Hematopoietic multipotent progenitor cell treated with erythropoietin and hydrocortisone succinate and interleukin-3 and kit ligand, for 15 days (in vitro differentiated cells): ENCODE results near the gene TGM4.

Source experiments
- DNase-seq: peaks from one replicate; pipeline ENCODE4 v3.0.0-alpha.2; 2015; ENCODE audit warnings: low spot score

Gene TGM4

DNA sequence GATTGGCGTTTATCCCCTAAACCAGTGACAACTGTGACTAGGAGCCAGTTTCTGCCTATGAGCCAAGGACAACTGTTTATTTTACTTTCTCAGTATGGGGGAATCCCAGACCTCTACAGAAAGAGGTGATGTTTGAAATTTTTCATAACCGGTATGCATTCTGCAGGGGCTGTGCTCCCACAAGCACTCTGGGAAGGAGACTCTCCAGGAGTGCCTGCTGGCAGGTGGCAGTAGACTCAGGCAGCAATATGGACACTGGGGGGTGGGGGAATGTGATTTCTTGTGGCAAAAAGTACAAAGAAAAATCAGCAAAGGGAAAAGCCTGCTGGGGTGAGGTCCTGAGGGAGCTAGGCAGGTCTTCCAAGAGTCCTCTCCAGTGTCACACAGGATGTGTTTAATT lies 5.9 kb downstream of the TGM4 start:
- no peak for DNase-seq

DNA sequence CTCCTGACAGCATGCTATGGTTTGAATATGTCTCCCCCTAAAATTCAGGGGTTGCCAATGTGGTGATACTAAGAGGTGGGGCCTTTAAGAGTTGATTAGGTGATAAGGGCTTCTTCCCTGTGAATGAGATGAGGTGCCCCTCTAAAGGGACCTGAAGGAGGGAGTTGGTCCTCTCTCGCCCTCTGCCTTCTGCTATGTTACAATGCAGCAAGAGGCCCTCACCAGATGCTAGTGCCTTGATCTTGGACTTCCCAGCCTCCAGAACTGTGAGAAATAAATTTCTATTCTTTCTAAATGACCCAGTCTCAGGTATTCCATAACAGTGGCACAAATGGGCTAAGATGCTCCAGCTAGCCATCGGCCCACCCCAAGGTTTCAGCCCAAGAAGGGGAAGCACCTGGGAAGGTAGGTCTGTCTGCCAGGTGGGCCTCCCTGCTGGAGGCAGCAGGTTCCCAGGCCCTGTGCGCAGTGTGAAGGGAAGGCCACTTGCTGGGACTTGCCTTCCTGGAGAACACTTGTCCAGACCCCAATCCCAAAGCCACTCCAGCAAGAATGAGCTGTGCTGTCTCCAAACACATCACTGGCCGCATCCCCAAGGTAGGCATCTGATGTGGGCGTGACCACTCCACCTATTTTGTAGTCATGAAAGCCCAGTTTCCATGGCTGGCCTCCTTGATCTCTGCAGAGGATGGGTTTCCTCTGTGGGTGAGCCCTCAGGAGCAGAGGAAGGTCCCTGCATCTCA lies 9.0 kb downstream of the TGM4 start:
- no peak for DNase-seq

DNA sequence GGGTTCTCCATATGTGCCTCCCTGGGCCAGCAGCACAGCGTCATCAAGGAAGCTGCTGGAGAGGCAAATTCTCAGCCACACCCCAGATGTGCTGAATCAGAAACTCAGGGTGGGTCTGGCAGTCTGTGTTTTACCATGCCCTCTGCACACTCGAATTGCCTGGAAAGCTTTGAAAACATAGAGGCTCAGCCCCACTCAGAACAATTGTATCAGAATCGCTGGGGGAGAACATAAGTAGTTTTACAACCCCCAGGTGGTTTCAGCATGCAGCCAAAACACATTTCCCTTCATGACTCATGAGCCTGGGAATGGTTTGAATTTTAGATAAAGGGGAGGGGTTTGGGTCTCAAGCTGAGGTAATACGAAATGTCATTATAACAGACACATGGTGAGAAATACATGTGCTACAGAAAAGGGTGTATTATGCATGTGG lies 9.6 kb downstream of the TGM4 start:
- no peak for DNase-seq

DNA sequence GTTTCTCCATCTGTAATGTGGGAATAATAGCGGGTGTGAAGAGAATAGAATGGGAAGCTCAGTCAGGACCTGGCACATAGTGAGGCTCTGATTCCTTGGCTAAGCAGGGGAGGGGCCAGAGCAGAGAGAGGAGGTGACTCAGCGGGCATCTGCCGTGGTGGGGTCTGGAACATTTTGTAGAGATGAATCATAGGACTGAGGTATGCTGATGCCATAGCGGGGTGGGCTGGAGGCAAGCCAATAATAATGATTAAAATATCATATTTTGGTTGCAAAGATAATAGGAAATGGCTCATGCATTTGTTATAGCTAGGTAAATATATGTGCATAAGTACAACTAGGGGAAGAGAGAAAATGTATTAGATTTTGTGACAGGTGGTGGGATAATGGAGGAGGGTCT lies 11.2 kb downstream of the TGM4 start:
- no peak for DNase-seq

DNA sequence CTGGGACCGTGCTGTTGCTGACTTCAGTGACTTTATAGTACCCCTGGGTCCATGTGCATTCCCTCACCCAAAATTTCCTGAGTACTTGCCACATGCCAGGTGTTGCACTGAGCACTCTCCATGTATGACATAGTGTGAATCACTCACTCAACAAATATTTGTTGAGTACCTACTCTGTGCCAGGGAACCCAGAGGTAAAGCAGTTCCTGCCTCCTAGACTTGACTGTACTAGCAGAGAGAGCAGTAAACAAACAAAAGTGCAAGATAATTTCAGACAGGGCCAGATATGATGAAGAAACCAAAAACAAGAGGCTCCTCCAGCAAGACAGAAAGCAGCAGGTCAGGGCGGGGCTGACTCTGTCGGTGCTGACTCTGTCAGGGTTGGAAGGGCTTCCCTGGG lies 12.2 kb downstream of the TGM4 start:
- DNase-seq: no peak

DNA sequence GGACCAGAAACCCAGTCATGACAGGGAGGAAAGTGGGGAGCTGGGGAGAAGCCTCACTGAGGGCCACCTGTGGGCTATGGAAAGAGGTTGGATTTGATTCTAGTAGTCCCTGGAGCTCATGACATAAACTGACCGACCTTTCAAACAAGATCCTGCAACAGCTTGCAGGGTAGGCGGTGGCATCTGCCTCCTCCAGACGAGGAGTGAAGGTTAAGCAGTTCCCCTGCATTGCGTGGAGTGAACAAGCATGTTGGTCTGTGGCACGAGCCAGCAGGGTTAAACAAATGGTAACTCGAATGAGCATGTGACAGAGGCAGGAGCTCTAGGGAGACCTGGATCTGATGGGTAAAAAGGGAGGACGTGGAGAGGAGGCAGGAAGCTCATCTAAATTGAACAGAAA lies 12.7 kb downstream of the TGM4 start:
- DNase-seq: no peak

DNA sequence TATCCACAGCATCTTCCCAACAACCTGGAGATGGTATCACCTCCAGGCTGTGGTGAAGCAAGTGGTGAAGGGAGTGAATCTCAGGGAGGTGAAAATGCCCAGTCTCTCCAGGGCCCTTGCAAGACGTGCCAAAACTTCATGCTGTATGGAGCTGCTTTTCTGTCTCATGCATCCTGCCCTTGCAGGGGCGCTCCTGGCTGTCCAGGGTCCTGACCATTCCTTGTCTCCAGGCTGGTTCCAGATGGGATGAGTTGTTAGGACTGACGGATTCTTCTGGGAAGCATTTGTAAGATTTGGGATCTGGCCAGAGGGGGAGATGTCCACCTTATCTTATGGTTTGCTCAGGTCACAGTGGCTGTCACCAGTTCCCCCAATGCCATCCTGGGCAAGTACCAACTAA lies 15.8 kb downstream of the TGM4 start:
- DNase-seq: no peak

DNA sequence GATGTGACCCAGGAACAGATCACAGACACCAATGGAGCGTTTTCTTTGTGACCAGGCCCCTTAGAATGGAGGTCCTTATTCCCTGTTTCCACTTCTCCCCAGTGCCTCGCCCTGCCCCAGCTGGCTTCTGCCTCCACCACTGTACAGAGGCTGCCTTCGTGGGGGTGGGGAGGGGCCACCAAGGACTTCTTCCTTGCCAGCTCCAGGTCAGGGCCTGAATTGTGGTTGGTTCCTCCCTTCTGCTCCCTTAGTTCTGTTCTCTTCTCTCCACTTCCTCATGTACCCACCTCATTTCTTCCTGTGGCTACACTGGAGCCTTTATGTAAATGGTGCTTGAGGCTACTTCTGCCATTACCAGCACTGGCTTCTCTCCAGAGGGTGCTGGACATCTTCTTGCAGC lies 16.4 kb downstream of the TGM4 start:
- DNase-seq: no peak

DNA sequence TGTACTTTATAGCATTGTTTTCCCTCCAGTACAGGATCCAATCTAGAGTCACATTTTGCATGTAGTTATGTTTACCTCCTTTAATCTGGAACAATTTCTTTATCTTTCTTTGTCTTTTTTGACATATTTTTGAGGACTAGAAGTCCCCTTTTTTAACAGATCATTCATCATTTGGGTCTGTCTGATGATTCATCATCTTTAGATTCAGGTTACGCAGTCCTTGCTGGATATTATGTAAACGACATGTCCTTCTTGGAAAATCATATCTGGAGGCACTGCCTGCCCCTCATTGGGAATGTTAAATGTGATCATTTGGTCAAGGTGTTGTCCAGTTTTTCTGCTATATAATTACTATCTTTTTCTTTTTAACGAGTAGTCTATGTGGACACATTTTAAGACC lies 18.3 kb downstream of the TGM4 start:
- no peak for DNase-seq

DNA sequence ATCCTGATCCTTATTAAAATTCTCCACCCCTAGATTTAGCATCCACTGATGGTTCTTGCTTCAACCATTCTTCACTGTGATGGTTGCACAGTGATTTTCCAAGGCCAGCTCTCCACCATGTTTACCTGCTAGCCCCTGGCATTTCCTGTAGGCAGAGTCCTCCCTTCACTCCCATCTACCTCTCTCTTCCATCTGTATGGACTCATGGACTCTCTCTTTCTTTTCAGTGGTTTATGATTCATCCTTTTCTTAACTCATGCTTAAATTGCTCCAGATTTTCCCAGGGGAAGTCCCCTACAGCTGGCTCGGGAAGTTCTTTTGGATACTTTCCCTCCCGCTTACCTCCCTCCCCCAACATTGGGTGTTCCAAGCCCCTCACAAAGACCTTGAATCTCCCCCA lies 18.7 kb downstream of the TGM4 start:
- no peak for DNase-seq

DNA sequence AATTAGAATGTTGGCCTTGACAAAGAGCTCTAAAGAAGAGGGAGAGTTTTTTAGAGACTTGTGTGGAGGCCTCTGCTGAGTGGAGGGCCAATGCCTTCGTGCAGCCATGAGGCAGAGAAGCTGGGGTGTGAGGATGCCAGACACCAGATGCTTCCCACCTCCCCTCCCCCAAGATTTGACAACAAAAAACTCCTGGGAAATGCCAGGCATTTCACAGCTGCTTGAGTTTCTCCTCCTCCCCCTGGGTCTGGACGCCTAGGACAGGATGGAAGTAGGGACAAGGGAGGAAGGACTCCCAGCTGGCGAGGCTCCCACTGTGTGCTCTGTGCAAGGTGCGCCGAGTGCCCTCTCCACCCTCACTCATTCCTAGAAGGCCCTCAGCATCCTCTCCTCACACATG lies 20.1 kb downstream of the TGM4 start:
- DNase-seq: no peak

DNA sequence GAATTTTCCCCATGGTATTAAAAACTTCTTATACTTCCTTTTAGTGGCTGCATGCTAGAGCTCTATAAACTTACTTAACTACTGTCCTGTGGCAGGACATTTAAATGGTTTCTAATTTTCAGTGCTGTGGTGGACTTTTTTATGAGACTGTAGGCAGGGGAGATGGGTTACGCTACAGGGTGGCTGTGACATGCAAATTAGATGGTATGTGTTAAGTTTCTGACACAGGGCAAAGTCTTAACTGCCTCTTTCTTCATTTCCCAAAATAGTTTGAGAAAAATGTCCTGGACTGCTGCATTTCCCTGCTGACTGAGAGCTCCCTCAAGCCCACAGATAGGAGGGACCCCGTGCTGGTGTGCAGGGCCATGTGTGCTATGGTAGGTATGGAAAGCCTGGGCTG lies 22.0 kb downstream of the TGM4 start:
- no peak for DNase-seq

DNA sequence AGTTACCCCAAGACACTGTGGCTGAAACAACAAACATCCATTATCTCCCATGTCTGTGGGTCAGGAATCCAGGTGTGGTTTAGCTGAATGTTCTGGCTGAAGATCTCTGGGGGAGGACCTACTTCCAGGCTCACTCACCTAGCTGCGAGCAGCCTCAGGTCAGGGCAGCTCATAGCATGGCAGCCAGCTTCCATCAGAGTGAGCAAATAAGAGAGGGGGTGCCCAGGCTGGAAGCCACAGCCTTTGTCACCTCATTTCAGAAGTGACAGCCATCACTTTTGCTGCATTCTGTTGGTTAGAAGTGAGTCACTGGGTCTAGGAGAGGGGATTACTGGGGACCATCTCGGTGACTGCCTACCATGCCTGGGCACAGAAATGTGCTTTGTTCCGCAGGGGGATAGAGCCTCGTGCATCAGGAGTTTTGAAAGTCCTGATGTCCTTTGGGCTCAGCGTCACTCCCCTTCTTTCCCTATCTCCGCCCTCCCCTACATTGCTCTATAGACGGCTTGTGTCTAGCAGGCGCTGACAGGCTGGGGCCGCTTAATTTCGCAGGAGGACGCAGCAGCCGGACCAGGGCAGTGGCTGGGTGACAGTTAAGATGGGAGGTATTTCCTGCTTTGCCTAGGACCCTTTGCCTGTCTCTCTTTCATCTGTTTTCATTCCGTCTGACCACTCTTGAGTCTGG lies 25.4 kb downstream of the TGM4 start:
- DNase-seq: no peak

DNA sequence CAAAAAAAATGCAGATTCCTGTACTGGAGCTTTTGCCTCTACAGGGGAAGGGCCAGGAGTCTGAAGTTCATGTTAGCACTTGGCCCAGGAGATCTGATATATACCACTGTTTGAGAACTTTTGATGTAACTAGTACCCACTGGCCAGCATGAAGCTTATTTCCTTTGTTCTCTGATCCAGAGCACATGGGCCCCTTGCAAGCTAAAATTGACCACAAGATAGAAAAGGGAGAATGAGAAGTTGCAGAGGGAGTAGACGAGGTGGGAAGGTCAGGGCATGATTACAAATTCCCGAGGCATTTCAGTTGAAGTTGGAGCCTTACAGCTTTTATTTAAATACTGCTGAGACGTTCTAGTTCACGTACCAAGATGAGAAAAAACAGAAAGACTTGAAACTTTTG lies 28.2 kb downstream of the TGM4 start:
- DNase-seq: no peak

DNA sequence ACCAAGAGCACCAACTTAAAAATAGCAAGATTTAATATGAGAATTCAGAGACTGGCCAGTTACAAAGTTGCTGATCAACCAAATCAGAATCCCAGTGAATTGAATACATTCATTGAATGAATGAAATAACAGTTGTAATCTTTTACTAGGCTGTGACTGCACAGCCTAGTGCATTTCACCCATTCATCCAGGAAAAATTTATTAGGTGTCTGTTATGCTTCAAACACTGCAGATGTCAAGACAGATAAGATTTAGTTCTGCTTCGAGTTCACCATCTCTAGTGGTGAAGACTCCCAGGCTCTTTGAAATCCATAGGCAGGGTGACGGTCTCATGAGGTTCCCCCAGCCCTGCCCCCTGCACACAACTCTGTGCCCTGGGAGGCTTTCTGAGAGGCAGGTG lies 28.9 kb downstream of the TGM4 start:
- no peak for DNase-seq

DNA sequence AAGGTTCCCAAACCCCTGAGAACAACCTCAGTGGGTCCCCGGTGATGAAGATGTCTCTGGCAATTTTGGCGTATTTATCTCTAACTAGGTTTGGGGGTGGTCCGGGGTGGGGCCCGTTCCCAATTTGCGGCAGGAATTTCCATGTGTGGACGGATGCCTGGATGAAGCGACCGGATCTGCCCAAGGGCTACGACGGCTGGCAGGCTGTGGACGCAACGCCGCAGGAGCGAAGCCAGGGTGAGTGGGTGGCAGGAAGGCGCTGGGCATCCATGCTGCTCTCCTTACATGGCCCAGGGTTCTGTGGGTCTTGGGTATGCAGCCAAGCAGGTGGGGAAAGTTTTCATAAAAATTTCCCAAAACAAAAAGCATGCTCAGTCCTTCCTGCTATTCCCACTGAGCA lies 29.3 kb downstream of the TGM4 start:
- no peak for DNase-seq

DNA sequence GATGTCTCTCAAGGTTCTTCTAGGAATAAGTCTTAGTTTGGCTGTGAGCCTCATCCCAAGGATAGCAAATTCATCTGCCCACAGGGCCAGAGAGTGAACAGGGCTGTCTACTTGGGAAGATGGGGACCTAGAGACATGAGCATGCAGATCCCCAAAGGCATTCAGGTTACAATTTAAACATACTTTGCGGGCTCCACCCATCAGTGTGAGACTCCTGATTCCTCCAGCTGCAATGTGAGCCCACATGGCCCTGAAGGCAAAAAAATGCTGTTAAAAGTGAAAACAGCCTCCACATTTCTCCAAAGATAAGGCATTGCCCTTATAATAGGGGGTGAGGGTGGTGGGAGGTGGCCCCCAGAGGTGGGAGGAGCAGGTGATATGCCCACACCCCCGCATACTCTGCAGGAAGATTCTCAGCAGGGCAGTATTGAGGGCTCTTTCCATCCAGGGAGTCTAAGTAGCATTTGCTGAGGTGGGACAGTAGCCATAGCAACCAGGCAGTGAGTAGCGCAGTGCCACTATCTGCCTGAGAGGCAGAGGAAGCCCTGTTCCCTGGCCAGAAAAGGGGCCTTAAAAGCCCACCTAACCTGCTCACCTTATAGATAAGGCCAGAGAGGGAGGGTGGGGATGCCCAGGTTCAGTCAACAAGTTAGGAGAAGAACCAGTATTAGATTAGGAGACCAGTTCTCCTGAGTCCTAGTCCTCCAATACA lies 31.2 kb downstream of the TGM4 start:
- no peak for DNase-seq

DNA sequence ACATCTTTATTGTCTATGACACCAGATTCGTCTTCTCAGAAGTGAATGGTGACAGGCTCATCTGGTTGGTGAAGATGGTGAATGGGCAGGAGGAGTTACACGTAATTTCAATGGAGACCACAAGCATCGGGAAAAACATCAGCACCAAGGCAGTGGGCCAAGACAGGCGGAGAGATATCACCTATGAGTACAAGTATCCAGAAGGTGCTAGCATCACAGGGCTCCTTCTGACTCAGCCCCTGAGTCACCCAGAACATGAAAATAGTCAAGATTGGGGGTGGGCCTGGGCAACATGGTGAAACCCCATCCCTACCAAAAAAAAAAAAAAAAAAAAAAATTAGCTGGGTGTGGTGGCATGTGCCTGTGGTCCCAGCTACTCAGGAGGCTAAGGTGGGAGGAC lies 32.6 kb downstream of the TGM4 start:
- DNase-seq: no peak

DNA sequence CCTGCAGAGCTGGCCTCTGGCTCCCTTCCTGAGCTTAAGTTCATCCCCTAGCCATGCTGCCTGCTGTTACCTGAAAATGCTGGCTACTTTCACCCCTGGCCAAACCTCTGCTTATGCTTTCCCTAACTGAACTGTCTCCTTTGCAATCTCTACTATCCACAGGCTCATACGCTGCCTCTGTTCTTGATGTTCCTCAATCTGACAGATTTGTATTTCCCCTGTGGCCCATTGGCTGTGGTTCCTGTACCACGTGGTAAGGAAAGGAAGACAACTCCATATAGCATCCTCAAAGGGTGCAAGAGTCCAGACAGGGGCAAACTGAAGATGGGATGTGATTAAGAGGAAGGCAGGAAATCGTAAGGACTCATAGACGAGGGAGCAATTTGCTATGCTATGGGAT lies 33.2 kb downstream of the TGM4 start:
- no peak for DNase-seq

DNA sequence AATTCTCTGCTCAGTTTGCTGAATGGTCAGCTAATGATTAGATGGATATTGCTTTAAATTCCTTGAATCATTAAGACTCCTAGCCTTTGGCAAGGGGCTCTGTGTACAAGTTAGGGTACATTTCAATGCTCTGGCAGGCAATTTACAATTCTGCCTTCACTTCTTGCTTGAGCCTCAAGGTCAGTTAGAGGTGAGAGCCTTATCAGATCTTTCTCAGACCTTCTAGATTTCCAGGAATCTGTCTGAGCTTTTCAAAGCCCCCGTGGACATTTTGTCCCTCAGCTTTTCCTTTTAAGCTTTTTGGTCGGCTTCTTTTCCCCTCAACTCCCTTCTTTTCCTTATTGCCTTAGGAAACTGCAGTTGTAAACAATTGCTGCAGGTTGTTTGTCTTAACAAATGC lies 34.7 kb downstream of the TGM4 start:
- DNase-seq: no peak

DNA sequence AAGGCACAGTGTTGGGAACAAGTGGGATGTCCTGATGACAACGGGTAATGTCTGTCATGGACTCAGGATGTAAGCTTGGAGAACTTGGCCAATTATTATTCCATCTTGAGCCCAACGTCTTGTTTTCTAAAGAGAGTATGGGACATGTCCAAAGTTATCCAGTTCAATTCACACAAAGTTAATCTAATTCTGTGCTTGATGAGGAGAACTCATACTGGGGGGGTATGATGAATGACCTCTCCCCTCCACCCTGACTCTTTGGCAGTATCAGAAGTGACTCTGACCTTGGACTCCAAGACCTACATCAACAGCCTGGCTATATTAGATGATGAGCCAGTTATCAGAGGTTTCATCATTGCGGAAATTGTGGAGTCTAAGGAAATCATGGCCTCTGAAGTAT lies 36.3 kb downstream of the TGM4 start:
- no peak for DNase-seq

DNA sequence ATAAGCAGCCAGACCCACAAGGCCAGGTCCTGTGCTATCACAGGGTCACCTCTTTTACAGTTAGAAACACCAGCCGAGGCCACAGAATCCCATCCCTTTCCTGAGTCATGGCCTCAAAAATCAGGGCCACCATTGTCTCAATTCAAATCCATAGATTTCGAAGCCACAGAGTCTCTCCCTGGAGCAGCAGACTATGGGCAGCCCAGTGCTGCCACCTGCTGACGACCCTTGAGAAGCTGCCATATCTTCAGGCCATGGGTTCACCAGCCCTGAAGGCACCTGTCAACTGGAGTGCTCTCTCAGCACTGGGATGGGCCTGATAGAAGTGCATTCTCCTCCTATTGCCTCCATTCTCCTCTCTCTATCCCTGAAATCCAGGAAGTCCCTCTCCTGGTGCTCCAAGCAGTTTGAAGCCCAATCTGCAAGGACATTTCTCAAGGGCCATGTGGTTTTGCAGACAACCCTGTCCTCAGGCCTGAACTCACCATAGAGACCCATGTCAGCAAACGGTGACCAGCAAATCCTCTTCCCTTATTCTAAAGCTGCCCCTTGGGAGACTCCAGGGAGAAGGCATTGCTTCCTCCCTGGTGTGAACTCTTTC lies 39.6 kb downstream of the TGM4 start:
- DNase-seq: peak; percentile 71

DNA sequence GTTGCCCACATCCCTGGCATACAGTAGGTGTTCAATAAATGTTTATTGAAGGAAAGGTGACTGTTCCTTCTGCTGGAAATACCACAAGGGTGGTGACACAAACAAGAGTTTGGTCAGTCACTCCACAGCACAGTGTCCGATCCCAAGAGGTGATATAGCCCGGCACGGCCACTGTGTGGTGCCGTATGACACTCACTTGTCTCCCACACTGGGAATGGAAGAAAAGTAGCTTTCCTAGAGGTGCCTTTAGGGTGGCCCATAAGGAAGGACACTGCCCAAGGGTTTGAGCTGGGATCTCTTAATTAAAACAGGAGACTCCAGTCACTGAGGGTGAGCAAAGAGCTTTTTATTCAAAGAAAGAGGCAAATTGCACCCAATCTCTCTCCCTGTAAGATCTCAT lies 40.5 kb downstream of the TGM4 start:
- DNase-seq: peak; percentile 31
